H9 (cell line): ENCODE data around the gene GPR161. TPM values are rescaled to one million over a fixed set of nuclear protein-coding genes. Genes with fewer than 3 reads are reported as not detected.

Experiments used
- DNase-seq: peaks from one replicate; pipeline ENCODE4 v3.0.0-alpha.2; 2017
- H2AFZ ChIP-seq: one replicate; pipeline ENCODE4 v1.6.1; 2013; ENCODE audit warnings: mild to moderate bottlenecking, low read length, control low read depth, moderate library complexity
- H2AK5ac ChIP-seq: 2 replicates; pipeline ENCODE4 v1.6.1; 2013; ENCODE audit warnings: low read length, control low read depth, mixed read lengths; ENCODE audit not compliant: insufficient read length
- H2BK120ac ChIP-seq: one replicate; pipeline ENCODE4 v1.6.1; 2013; ENCODE audit warnings: low read depth, mild to moderate bottlenecking, low read length, control low read depth, inconsistent platforms; ENCODE audit not compliant: poor library complexity, severe bottlenecking
- H2BK12ac ChIP-seq: 2 replicates; pipeline ENCODE4 v1.6.1; 2013; ENCODE audit warnings: low read length, control low read depth, mixed read lengths, low read depth; ENCODE audit not compliant: insufficient read length
- H2BK15ac ChIP-seq: 2 replicates; pipeline ENCODE4 v1.6.1; 2013; ENCODE audit warnings: low read depth, low read length, control low read depth
- H2BK20ac ChIP-seq: one replicate; pipeline ENCODE4 v1.6.1; 2013; ENCODE audit warnings: low read depth, mild to moderate bottlenecking, low read length, control low read depth, inconsistent platforms; ENCODE audit not compliant: poor library complexity, severe bottlenecking
- H2BK5ac ChIP-seq: 2 replicates; pipeline ENCODE4 v1.6.1; 2013; ENCODE audit warnings: low read length, control low read depth, mixed read lengths; ENCODE audit not compliant: insufficient read length
- H3K14ac ChIP-seq: 2 replicates; pipeline ENCODE4 v1.6.1; 2013; ENCODE audit warnings: low read length, control low read depth; ENCODE audit not compliant: insufficient read depth
- H3K18ac ChIP-seq: 2 replicates; pipeline ENCODE4 v1.6.1; 2013; ENCODE audit warnings: low read depth, mild to moderate bottlenecking, mixed read lengths, low read length, control low read depth; ENCODE audit not compliant: insufficient read length
- H3K23ac ChIP-seq: 2 replicates; pipeline ENCODE4 v1.6.1; 2013; ENCODE audit warnings: low read length, control low read depth, mixed read lengths, low read depth; ENCODE audit not compliant: insufficient read length
- H3K23me2 ChIP-seq: 2 replicates; pipeline ENCODE4 v1.6.1; 2013; ENCODE audit warnings: low read depth, mild to moderate bottlenecking, mixed read lengths, low read length, control low read depth; ENCODE audit not compliant: insufficient read length, poor library complexity, severe bottlenecking
- H3K27ac ChIP-seq: 2 replicates; pipeline ENCODE4 v1.5.1; 2013; ENCODE audit warnings: low read length, control low read depth, mixed read lengths, low read depth; ENCODE audit not compliant: insufficient read length
- H3K27me3 ChIP-seq: 2 replicates; pipeline ENCODE4 v1.6.1; 2013; ENCODE audit warnings: low read length, control low read depth, inconsistent platforms; ENCODE audit not compliant: insufficient read depth
- H3K4ac ChIP-seq: 2 replicates; pipeline ENCODE4 v1.6.1; 2013; ENCODE audit warnings: low read depth, mild to moderate bottlenecking, control low read depth, inconsistent platforms, low read length, moderate library complexity
- H3K4me1 ChIP-seq: 2 replicates; pipeline ENCODE4 v1.6.1; 2013; ENCODE audit warnings: low read length, control low read depth, inconsistent platforms; ENCODE audit not compliant: insufficient read depth
- H3K4me2 ChIP-seq: 2 replicates; pipeline ENCODE4 v1.6.1; 2013; ENCODE audit warnings: low read length, control low read depth, mixed read lengths; ENCODE audit not compliant: insufficient read length, insufficient read depth
- H3K56ac ChIP-seq: 2 replicates; pipeline ENCODE4 v1.6.1; 2013; ENCODE audit warnings: low read depth, mild to moderate bottlenecking, mixed read lengths, low read length, control low read depth; ENCODE audit not compliant: insufficient read length
- H3K79me1 ChIP-seq: 2 replicates; pipeline ENCODE4 v1.6.1; 2013; ENCODE audit warnings: low read depth, mild to moderate bottlenecking, moderate library complexity, low read length, control low read depth, inconsistent platforms; ENCODE audit not compliant: insufficient read depth, poor library complexity, severe bottlenecking
- H3K79me2 ChIP-seq: 2 replicates; pipeline ENCODE4 v1.6.1; 2013; ENCODE audit warnings: low read length, control low read depth, inconsistent platforms; ENCODE audit not compliant: insufficient read depth
- H3K9ac ChIP-seq: 2 replicates; pipeline ENCODE4 v1.6.1; 2013; ENCODE audit warnings: low read length, control low read depth, mixed read lengths; ENCODE audit not compliant: insufficient read length; ENCODE audit errors: extremely low read depth
- H3K9me3 ChIP-seq: one replicate; pipeline ENCODE4 v1.6.1; 2013; ENCODE audit warnings: low read depth, low read length, inconsistent platforms; ENCODE audit not compliant: control insufficient read depth
- H3T11ph ChIP-seq: one replicate; pipeline ENCODE4 v1.6.1; 2013; ENCODE audit warnings: mild to moderate bottlenecking, low read length, control low read depth, inconsistent platforms
- H4K20me1 ChIP-seq: one replicate; pipeline ENCODE4 v1.6.1; 2013; ENCODE audit not compliant: control insufficient read depth, insufficient read length, insufficient read depth
- H4K5ac ChIP-seq: 2 replicates; pipeline ENCODE4 v1.6.1; 2013; ENCODE audit warnings: low read depth, mild to moderate bottlenecking, mixed read lengths, low read length, control low read depth; ENCODE audit not compliant: insufficient read length
- H4K8ac ChIP-seq: replicated peaks from 2 replicates; pipeline ENCODE4 v1.6.1; 2013; ENCODE audit warnings: low read length, control low read depth, mixed read lengths, low read depth; ENCODE audit not compliant: insufficient read length
- H4K91ac ChIP-seq: 2 replicates; pipeline ENCODE4 v1.6.1; 2013; ENCODE audit warnings: low read depth, mild to moderate bottlenecking, moderate library complexity, mixed read lengths, low read length, control low read depth; ENCODE audit not compliant: insufficient read length
- H3K27ac Mint-ChIP-seq, 3 experiments: 2 replicates in 2 of 3; 3 replicates in 1 of 3; pipeline ENCODE4 v1.8.0; 2020 to 2021; ENCODE audit warnings: mixed read lengths in 3 of 3, mild to moderate bottlenecking in 1 of 3, moderate library complexity in 1 of 3
- H3K27me3 Mint-ChIP-seq: 2 replicates; pipeline ENCODE4 v1.8.0; 2021; ENCODE audit warnings: low read depth, mild to moderate bottlenecking, moderate library complexity, mixed read lengths
- H3K36me3 Mint-ChIP-seq, 3 experiments: 2 replicates in 2 of 3; 3 replicates in 1 of 3; pipeline ENCODE4 v1.8.0; 2020 to 2021; ENCODE audit warnings: low read depth in 3 of 3, mixed read lengths in 3 of 3; ENCODE audit not compliant: insufficient read depth in 1 of 3
- H3K4me1 Mint-ChIP-seq, 2 experiments: 2 replicates each; pipeline ENCODE4 v1.8.0; 2020; ENCODE audit warnings: mixed read lengths in 2 of 2
- H3K4me3 Mint-ChIP-seq, 2 experiments: 2 replicates in 1 of 2; 3 replicates in 1 of 2; pipeline ENCODE4 v1.8.0; 2020 to 2021; ENCODE audit warnings: mild to moderate bottlenecking in 2 of 2, mixed read lengths in 2 of 2, moderate library complexity in 1 of 2
- H3K9me3 Mint-ChIP-seq, 2 experiments: 2 replicates in 1 of 2; 3 replicates in 1 of 2; pipeline ENCODE4 v1.8.0; 2020; ENCODE audit warnings: mild to moderate bottlenecking in 2 of 2, mixed read lengths in 2 of 2, moderate library complexity in 1 of 2
- CTCF ChIP-seq: fragments of 200-600 bp; sonication (generic); conservative IDR thresholded peaks from 3 replicates; pipeline ENCODE4 v1.8.0; 2021; ENCODE audit warnings: antibody characterized with exemption, mild to moderate bottlenecking
- WGBS: extraction: QIAGEN DNeasy Blood & Tissue Kit; methylation state at CpG from one replicate; pipeline ENCODE4 v1.1.7; 2013; ENCODE audit warnings: missing lambda C conversion rate, low lambda C conversion rate, mixed read lengths; ENCODE audit not compliant: insufficient read length; ENCODE audit errors: extremely low coverage; 5-methylcytosine and 5-hydroxymethylcytosine counted together
- total RNA-seq: library from RNA; stranded (reverse); gene quantifications from 2 replicates; pipeline ENCODE4 v1.2.1, GENCODE V29; 2021

Gene GPR161
- total RNA-seq, 1 experiment from 2014 or later, result 10.6 TPM

DNA sequence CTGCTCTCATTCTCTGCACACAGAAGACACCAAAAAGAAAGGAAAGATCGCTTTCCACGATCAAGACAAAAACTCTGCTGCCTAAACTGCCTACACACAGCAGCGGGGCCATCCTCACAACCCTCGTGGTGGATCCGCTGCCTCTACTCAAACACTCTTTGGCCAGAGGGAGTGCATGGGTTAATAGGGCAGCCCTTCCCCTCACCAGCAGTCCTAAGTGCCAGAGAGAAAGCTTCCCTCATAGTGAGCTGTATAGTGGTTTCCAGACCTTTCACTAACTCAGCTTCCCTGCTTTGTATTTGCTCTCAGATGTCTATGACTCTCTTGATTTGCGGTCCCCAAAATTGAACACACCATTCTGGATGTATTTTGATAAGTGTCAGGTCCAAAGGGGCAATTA is 30.9 kb downstream of the GPR161 start:
- 0 out of 2 replicates have a peak, but pooled peaks cover 2% of the 10 kb centered on the region for H3K4me1 ChIP-seq
- Mint-ChIP-seq H3K27ac (peak overlapping the region in 1 of 3 experiments; percentile 37; a peak in 3 of 7 replicates), H3K4me1 (peaks cover 13 to 18% of the 10 kb centered on the region in 2 experiments), H3K36me3 (peaks cover 0 to 18% (median 3%) of the 10 kb centered on the region in 3 experiments; a peak in 4 of 7 replicates), H3K9me3 (no peaks in the 10 kb centered on the region), H3K27me3 (no peaks in the 10 kb centered on the region), H3K4me3 (no peak overlapping the region)
- H3T11ph ChIP-seq, result no peak overlapping the region
- no peak overlapping the region for H3K4me2 ChIP-seq
- no CpG with 5 or more reads among the region's 6 CpGs for WGBS
- no peak overlapping the region for H3K14ac ChIP-seq
- H4K8ac ChIP-seq, result no peak overlapping the region
- H2BK20ac ChIP-seq, result no peak overlapping the region
- H2BK12ac ChIP-seq, result no peak overlapping the region
- H3K79me1 ChIP-seq, result no peaks in the 10 kb centered on the region
- H4K20me1 ChIP-seq, result no peaks in the 10 kb centered on the region
- TF ChIP-seq CTCF, result no peak
- no peak overlapping the region for H2AK5ac ChIP-seq
- H3K56ac ChIP-seq, result no peak overlapping the region
- H3K9ac ChIP-seq, result no peak overlapping the region
- H2BK5ac ChIP-seq, result no peak overlapping the region
- no peaks in the 10 kb centered on the region for H3K79me2 ChIP-seq
- H2BK15ac ChIP-seq, result no peak overlapping the region
- no peak overlapping the region for H4K5ac ChIP-seq
- no peak overlapping the region for H2AFZ ChIP-seq
- H3K23ac ChIP-seq, result no peak overlapping the region
- no peak overlapping the region for H2BK120ac ChIP-seq
- no peaks in the 10 kb centered on the region for H3K23me2 ChIP-seq
- no peak overlapping the region for H4K91ac ChIP-seq
- no peak overlapping the region for H3K27ac ChIP-seq
- no peak overlapping the region for H3K4ac ChIP-seq
- DNase-seq, result no peak
- H3K9me3 ChIP-seq, result no peaks in the 10 kb centered on the region
- no peaks in the 10 kb centered on the region for H3K27me3 ChIP-seq
- no peak overlapping the region for H3K18ac ChIP-seq
